ENCODE results near the gene ACVR2A. TPM values are rescaled to one million over a fixed set of nuclear protein-coding genes. Genes with fewer than 3 reads are reported as not detected.

The ACVR2A gene
- polyA plus RNA-seq, 1 of the 3 experiments (the other 2 are of a cell fraction) = 1.6 TPM

GRCh38 chr2:147818741-147819140 lies 26.1 kb upstream of the ACVR2A start (continued):
- TF ChIP-seq TAF1 (IDR thresholded peaks at IDR 0.05; ENCODE audit: borderline replicate concordance, low read depth, low read length) = no peak
- no peak for TF ChIP-seq CTCF (IDR thresholded peaks at IDR 0.05)
- TF ChIP-seq MEF2A (IDR thresholded peaks at IDR 0.05; ENCODE audit: borderline replicate concordance, low read depth) = no peak
- no peak for TF ChIP-seq GABPA (IDR thresholded peaks at IDR 0.05; ENCODE audit: low read depth)
- TF ChIP-seq FOXJ3 (CRISPR knock-in tag; IDR thresholded peaks at IDR 0.05) = no peak
- TF ChIP-seq TCF12 (IDR thresholded peaks at IDR 0.05) = no peak

GRCh38 chr2:147824620-147825019 lies 20.2 kb upstream of the ACVR2A start:
- ChIA-PET POLR2A (no interaction called here), CTCF (no interaction called here)
- DNase-seq = no peak
- Histone ChIP-seq H3K9ac (no peak overlapping the region), H4K20me1 (ENCODE audit: insufficient read depth) (no peaks in the 10 kb centered on the region), H3K36me3 (replicated peaks in 1 of 2; ENCODE audit: control insufficient read depth in 1 of 2, insufficient read depth in 2 of 2, low read length in 1 of 2) (no peaks in the 10 kb centered on the region), H3K4me2 (no peak overlapping the region), H3K27me3 (ENCODE audit: insufficient read depth) (no peaks in the 10 kb centered on the region; the same call in 1 of the 2 replicates), H3K9me2 (no peaks in the 10 kb centered on the region), H3K4me1 (ENCODE audit: control insufficient read depth in 1 of 2, insufficient read depth in 2 of 2, low read depth in 1 of 2, low read length in 1 of 2) (no peaks in the 10 kb centered on the region), H3K79me2 (ENCODE audit: insufficient read depth) (no peaks in the 10 kb centered on the region), H3K4me3 (ENCODE audit: low read depth in 2 of 2, low read length in 1 of 2) (no peak overlapping the region), H3F3A (replicated peaks; ENCODE audit: insufficient read depth) (no peaks in the 10 kb centered on the region), H3K27ac (ENCODE audit: low read depth in 2 of 2, low read length in 1 of 2) (no peak overlapping the region), H3K9me3 (no peaks in the 10 kb centered on the region), H2AFZ (ENCODE audit: low read depth) (no peak overlapping the region)
- WGBS (ENCODE audit: low lambda C conversion rate) = 43% methylated on average over 3 of the region's 3 CpGs
- TF ChIP-seq TEAD4 (IDR thresholded peaks at IDR 0.05; ENCODE audit: borderline replicate concordance, insufficient read depth) = no peak
- TF ChIP-seq NRF1 (IDR thresholded peaks at IDR 0.05; ENCODE audit: low read depth, low read length) = no peak
- no peak for TF ChIP-seq ELF1 (IDR thresholded peaks at IDR 0.05)
- TF ChIP-seq USF1 (IDR thresholded peaks at IDR 0.05; ENCODE audit: borderline replicate concordance, low read depth) = no peak
- TF ChIP-seq EZH2phosphoT487 (IDR thresholded peaks at IDR 0.05; ENCODE audit: borderline replicate concordance, low read depth) = no peak
- no peak for TF ChIP-seq FOXJ3 (CRISPR knock-in tag; IDR thresholded peaks at IDR 0.05)
- no peak for TF ChIP-seq POLR2AphosphoS5 (IDR thresholded peaks at IDR 0.05; ENCODE audit: low read depth, low read length)
- TF ChIP-seq TCF12 (IDR thresholded peaks at IDR 0.05) = no peak
- no peak for TF ChIP-seq CTCF (IDR thresholded peaks at IDR 0.05)
- no peak for TF ChIP-seq RAD21 (IDR thresholded peaks at IDR 0.05; ENCODE audit: low read length)
- TF ChIP-seq RXRA (IDR thresholded peaks at IDR 0.05; ENCODE audit: borderline replicate concordance, low read depth) = no peak
- no peak for TF ChIP-seq MXI1 (IDR thresholded peaks at IDR 0.05; ENCODE audit: low read depth, low read length)
- no peak for TF ChIP-seq FOSL2 (IDR thresholded peaks at IDR 0.05; ENCODE audit: borderline replicate concordance, low read depth)
- TF ChIP-seq REST (IDR thresholded peaks at IDR 0.05; ENCODE audit: low read depth, low read length) = no peak

All from SK-N-SH (cell line).